SIG-M5 treated with dmso at 0.1 percent for 504 hours (cell line): Measurements from ENCODE around the gene DLG4.
A peak's percentile ranks its signal among the peaks of the same experiment; 100 is the strongest.

ENCODE experiments used
- DNase-seq: peaks from one replicate; lab custom pipeline; 2025; ENCODE audit not compliant: unreplicated experiment; lab: John Stamatoyannopoulos, UW

Gene DLG4

DNA sequence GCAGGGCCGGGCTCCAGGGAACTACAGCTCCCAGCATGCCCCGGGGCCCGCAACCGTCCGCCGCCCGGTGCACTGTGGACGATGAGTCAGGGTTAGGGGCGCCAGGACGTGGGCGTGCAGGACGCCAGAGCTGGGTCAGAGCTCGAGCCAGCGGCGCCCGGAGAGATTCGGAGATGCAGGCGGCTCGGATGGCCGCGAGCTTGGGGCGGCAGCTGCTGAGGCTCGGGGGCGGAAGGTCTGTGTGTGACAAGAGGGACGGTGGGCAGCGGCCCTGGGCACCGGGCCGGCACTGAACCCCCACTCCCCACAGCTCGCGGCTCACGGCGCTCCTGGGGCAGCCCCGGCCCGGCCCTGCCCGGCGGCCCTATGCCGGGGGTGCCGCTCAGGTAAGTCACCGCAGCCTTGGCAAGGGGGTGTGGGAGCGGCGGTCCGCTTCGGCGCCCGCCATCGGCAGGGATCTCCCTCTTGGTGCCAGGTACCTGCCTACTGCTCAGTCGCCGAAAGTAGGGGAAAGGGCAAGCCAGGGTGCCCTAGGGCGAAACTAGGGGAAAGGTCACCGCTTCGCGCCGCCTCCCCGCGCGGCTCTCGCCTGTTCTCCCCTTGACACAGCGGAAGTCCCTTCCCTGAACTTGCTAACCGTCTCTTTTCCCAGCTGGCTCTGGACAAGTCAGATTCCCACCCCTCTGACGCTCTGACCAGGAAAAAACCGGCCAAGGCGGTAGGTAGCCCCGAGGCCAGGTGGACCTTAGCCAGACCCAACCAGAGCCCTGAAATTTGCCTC lies at the start of gene DLG4, which contains the start of gene ACADVL:
DLG4 (minus strand) TSS at position 25 of the 781 bp plus-strand sequence.
ACADVL (plus strand) TSS at position 127 of the 781 bp plus-strand sequence; CDS start at position 174, 47 bp downstream.
- peak; percentile 72 for DNase-seq

DNA sequence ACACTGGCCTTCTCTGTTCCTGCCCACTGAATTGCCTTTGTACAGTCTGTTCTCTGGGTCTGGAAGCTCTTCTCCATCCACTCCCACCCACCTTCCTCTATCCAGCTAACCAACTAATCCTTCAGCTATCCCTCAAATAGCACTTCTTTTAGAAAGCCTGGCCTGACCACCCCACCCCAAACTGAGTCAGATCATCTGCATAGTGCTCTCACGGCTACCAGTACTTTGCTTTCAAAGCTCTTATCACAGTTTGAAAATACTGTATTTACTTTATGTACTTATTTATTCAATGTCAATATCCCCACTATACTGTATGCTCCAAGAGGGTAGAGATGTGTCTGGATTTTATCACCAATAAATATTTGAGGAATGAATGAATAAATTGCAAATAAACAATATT lies 47.1 kb upstream of the DLG4 start:
- no peak for DNase-seq

DNA sequence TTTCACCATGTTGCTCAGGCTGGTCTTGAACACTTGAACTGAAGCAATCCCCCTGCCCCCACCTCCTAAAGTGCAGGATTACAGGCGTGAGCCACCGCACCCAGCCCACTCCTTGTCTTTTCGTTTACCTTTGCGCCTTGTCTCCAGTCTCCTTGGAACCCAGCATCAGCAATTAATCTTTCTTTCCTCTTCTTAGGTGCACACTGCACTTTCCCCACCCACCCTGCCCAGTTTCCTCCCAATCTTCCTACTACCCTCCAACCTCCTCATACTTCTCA lies 44.1 kb upstream of the DLG4 start:
- DNase-seq, result no peak

GRCh38 chr17:7262935-7263800 lies 43.5 kb upstream of the DLG4 start:
- DNase-seq, result peak; percentile 48

- DNase-seq, result peak; percentile 44
These were observed 42.7 kb upstream of the DLG4 start, which contains the start of gene CLDN7 for GRCh38 chr17:7262192-7262934. Gene CLDN7, minus strand, starts transcription at chr17:7262478. Its CDS starts 435 bp downstream, at chr17:7262043.

- no peak for DNase-seq
These were observed 41.9 kb upstream of the DLG4 start for GRCh38 chr17:7261379-7262191.

DNA sequence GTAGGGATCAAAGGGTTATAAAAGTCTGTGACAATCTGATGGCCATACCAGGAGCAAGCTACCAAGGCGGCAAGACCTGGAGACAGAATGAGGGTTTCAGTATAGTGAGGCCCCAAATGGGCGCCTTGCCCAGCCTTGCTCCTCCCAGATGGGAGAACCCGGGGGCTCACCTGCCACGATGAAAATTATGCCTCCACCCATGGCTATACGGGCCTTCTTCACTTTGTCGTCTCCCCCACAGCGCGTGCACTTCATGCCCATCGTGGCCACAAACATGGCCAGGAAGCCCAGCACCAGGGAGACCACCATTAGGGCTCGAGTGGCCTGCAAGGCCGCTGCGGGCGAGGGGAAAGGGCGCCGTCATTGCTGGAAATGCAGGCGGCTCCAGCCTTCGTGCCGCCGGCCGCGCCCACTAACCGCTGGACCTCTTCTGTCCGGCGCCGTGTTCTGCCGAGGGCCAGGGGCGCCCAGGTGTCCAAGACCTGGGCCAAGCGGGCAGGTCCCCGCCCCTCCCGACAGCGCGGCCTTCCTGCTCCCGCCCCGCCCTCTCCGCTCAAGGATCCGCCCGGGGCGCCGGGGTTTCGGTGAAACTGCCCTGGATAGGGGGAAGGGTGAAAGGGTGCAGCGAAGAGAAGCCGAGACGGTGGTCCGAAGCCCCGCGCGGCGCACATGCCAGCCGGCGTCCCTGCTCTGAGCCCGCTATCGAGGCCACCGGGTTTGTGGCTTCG lies 41.2 kb upstream of the DLG4 start:
- no peak for DNase-seq

DNA sequence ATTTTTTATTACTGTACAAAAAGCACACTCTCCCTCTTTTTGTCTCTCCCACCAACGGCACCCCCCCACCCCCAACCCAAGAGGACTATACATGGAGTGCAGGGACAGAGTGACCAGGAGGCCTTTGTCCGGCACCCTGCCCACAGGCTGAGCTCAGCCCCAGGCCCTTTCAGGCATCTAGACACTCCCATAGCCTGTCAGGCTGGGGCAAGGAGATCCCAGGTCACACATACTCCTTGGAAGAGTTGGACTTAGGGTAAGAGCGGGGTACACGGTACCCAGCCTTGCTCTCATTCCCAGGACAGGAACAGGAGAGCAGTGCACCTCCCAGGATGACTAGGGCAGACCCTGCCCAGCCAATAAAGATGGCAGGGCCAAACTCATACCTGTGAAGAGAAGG lies 40.5 kb upstream of the DLG4 start:
- DNase-seq, result no peak

- DNase-seq, result no peak
These were observed 39.9 kb upstream of the DLG4 start for GRCh38 chr17:7259555-7259889.

DNA sequence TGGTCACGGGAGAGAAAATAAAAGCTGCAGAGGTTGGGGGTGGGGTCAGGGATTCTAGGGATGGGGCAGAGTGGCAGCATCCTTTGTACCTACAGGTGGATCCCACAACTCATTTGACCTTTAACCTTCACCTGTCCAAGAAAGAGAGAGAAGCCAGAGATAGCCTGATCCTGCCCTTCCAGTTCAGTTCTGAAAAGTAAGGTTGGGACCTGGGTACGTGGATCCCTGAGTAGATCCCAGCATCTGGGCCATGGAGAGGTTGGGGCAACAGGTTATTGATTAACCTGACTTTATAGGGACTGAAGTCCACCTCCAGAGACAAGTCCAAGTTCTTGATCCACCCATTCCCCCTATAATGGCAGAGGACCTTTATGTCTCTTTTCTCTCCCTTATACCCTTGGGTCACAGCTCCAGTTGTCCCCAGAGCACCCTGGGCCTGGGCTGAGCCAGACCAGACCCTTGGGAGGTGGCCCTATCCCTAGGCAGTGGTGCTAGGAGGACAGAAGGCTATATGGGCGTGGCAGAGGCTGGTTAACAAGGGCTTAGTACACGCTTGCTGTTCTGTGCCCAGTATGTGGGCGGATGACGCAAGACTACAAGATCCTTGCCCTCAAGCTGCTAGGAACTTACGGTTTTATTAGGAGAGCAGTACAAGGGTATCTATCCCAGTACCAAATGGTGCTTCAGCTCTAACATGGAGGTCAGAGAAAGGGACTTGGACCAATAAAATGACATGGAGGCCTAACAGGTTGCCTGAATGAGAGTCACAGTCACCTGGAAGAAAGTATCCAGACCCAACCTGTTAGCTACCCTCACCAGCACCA lies 39.3 kb upstream of the DLG4 start:
- peak; percentile 54 for DNase-seq

DNA sequence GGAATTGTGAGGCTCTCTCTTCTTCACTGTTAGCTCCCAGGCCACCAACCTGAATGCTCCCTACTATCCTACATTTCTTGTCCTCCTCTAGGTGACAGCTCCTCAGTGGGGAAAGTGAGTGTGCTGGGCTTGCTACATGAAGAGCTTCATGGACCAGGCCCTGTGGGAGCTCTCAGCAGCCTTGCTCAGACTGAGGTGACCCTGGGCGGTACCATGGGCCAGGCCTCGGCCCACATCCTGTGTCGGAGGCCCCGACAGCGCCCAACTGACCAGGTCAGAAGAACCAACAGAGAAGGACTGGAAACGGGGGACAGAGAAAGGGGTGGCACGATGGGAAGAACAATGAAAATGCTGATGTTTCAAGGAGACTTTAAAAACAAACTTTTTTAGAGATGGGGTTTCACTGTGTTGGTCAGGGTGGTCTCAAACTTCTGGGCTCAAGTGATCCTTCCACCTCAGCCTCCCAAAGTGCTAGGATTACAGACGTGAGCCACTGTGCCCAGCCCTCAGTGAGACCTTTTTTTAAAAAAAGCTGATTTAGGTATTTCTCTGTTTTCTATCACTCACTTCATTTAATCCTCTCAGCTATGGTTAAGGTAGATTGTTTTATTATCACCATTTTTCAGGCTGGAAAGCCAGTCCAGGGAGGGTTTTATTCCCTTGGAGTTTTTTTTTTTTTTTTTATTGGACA lies 37.3 kb upstream of the DLG4 start:
- DNase-seq, result no peak

- no peak for DNase-seq
These were observed 34.9 kb upstream of the DLG4 start for GRCh38 chr17:7254511-7254910.

DNA sequence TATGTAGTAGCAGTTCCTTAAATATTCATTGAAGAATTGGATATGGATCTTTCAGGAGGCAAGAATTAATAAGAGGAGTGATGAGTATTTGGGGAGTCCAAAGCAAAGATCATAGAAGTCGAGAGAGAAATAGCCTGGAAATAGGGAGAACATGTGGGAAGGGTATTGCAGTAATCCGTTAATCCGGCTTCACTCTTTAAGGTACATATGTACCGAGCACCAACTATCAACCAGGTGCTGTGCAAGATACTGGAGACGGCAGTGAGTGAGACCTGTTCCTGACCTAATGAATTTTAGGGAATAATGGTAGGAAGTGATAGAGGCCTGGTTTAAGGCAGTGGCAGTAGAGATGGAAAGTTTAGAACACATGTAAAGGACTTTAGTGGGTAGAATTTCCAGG lies 33.4 kb upstream of the DLG4 start:
- DNase-seq, result no peak

DNA sequence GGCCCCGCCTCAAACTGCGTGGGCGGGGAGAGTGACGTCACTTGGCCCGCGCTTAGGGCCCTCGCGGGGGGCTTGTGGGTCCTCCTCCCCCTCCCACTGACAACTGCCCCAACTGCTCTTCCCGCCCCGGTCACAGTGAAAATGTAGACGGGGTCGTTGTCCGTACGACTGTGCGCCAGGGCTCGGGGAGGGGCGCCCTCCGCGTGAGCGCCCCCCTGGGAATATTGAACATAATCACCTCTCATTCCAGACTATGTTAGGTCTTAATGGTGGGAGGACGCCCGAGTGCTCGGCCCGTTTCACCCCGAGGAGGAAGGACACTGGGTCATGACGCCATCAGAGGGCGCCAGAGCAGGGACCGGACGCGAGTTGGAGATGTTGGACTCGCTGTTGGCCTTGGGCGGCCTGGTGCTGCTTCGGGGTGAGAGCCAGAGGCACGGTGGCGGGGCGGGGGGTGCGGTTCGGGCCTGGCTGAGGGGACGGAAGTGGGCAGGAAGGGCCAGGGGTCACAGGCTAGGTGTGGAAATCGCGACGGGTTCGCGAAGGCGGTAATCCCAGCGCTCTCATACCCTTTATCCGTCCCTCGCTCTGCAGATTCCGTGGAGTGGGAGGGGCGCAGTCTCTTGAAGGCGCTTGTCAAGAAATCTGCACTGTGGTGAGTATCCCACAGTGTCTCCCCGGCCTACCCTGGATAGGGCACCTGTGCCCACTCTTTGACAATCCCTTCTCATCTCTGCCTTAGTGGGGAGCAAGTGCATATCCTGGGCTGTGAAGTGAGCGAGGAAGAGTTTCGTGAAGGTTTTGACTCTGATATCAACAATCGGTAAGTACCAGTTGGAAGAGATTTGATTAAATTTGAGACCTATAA lies 32.8 kb upstream of the DLG4 start, which contains the start of gene ELP5:
ELP5 (plus strand) TSS at position 40 of the 868 bp plus-strand sequence; CDS start at position 376, 336 bp downstream.
- DNase-seq, result peak; percentile 86

DNA sequence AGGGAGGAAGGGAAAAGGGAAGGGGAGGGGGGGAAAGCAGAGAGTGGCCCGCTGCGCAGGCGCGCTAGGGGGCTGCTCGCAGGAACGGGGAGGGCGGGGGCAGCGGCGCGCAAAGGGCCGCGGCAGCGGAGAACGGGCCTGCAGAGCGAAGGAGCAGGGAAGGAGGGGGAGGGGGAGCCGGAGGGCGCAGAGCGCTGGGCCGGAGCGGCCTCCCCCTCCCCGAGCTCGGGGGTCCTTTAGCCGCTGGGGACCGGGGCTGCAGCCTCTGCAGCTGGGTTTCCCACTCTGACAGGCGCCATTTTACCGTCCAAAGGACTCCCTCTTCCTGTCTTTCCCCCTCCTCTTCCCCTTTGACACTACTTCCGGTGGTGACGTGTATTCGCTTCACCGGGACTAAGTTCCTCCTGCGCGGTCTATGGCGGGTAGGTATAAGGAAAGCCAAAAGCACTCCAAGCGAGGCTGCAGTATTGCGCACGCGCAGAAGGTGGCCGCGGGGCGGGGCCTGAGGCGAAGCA lies 32.1 kb upstream of the DLG4 start, which contains the start of gene CTDNEP1:
CTDNEP1 (minus strand) TSS at position 74 of the 515 bp plus-strand sequence. CDS start 438 bp downstream, outside the sequence.
- peak; percentile 98 for DNase-seq

- no peak for DNase-seq
These were observed 31.3 kb upstream of the DLG4 start for GRCh38 chr17:7250695-7251627.
